ENCODE measurements around the gene EMC9.
A peak's percentile ranks its signal among the peaks of the same experiment; 100 is the strongest.

Gene EMC9

DNA sequence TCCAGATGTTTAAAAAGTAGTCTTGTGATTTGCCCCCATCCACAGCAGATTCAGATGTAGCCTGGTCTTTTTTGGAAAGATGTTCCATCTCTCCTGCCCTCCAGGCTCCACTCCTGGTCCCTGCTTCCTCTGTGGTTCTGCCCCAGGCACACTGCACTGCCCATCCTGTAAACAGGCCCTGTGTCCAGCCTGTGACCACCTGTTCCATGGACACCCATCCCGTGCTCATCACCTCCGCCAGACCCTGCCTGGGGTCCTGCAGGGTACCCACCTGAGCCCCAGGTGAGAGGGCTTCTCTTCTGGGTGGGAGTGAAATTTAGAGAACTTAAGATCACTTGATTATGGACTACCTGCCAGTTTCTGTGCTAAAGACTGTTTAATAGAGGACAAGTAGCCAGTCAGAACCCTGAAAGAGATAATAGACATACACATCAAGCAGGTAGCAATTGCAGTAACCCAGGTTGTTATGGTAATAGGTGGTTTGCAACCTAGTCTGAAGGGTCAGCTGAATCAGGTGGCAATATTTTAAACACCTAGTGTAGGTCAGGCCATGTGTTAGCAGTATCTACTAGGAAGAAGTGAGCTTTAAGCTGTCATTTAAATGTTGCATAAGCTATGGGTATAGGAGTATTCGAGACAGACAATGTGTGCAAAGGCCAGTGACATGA is 8.0 kb upstream of the EMC9 start:
- no peak for DNase-seq (ENCODE audit: low read depth in 2 of 2)

DNA sequence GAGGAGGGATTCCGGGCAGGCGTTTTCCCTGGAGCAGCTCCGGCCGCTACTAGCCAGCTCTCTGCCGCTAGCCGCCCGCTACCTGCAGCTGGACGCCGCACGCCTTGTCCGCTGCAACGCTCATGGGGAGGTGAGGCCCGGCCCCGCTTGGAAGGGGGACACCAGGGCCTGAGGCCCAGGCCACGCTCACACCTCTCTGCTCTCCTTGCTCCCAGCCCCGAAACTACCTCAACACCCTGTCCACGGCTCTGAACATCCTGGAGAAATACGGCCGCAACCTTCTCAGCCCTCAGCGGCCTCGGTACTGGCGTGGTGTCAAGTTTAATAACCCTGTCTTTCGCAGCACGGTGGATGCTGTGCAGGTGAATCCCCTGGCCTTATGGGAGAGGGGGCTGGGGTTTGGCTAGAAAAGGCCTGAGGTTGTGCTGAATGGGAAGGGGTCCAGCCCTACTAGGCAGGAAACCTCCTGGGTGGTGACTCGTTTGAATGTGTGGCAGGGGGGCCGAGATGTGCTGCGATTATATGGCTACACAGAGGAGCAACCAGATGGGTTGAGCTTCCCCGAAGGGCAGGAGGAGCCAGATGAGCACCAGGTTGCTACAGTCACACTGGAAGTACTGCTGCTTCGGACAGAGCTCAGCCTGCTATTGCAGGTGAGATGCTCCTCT is 6.5 kb upstream of the EMC9 start:
- DNase-seq (ENCODE audit: low read depth in 2 of 2) = no peak

GRCh38 chr14:24146978-24147760 is 5.8 kb upstream of the EMC9 start, which contains the start of gene RNF31:
Gene RNF31, plus strand, starts transcription at chr14:24147498. Its CDS starts 201 bp downstream, at chr14:24147699.
- peak; percentile 97 to 98 for DNase-seq (ENCODE audit: low read depth in 2 of 2)

GRCh38 chr14:24146453-24146977 is 5.1 kb upstream of the EMC9 start, which contains the start of gene PSME2:
Gene PSME2, minus strand, starts transcription at chr14:24146610. Its CDS starts 29 bp downstream, at chr14:24146581.
- peak; percentile 75 to 86 for DNase-seq (ENCODE audit: low read depth in 2 of 2)

- no peak for DNase-seq (ENCODE audit: low read depth in 2 of 2)
Measured at GRCh38 chr14:24145690-24146452, 4.5 kb upstream of the EMC9 start.

DNA sequence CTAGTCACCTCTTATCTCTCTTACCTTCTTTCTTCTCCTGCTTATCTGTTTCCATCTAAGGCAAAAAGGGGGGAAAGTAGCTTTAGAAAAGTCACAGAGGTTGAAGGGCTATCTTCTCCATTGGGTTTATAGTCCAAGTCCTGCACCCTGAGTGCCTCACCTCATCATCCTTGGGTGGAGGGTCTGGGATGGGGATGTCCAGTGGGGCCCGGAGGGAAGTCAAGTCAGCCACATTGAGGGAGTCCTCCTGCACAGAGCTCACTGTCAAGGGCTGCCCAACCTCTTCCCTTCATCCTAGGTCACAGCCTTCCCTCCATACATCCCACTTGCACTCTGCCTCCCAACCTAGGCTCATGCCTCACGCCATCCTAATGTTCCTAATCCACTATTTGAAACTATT is 3.8 kb upstream of the EMC9 start:
- no peak for DNase-seq (ENCODE audit: low read depth in 2 of 2)

GRCh38 chr14:24144451-24144850 is 3.1 kb upstream of the EMC9 start:
- DNase-seq (ENCODE audit: low read depth in 2 of 2) = no peak

DNA sequence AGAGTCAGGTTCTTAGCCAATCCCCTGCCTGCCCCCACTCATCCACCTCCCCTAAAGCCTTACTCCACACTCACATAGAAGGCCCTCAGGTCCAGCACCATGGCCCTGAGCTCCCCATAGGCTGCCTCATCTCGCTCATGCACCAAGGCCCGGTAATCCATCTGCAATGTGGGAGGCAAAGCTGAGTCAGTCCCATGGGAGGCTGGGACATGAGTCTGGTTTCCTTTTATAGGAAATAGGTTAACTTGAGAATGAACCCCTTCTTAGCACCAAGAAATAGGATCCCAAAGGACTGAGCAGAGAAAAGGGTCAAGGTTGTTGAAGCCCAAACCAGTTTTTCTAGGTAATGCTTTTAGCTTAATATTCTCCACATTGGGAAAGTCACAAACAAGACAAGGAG is 2.1 kb upstream of the EMC9 start:
- DNase-seq (ENCODE audit: low read depth in 2 of 2) = no peak

GRCh38 chr14:24139272-24139934 is 2.0 kb downstream of the EMC9 start:
- DNase-seq (ENCODE audit: low read depth in 2 of 2) = no peak

DNA sequence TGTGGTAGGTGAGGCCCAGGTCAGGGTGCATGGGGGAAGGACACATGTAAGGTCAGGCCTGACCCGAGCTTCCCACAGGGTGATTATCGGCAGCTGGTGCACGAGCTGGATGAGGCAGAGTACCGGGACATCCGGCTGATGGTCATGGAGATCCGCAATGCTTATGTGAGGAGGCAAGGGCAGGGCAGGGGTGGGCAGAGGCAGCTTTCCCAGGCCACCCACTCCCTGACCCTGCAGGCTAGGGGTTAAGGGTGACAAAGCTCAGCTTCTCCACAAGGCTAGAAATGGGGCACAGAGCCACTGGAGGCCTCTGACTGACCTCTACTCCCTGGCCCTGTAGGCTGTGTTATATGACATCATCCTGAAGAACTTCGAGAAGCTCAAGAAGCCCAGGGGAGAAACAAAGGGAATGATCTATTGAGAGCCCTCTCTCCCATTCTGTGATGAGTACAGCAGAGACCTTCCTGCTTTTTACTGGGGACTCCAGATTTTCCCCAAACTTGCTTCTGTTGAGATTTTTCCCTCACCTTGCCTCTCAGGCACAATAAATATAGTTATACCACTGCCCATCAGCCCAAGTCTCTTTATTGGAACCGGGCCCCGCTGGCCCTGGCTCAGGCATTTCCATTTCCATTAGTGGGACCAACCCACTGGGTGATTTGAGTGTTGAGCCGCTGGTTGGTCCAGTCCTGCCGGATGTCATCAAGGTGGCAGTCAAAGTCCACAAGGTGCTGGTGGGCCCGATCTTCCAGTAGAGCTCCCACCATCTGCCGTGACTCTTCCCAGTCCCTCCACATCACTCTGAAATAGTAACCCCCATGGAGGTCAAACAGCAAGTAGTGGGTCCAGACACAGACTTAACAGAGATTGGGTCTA is 2.8 kb downstream of the EMC9 start:
- DNase-seq (ENCODE audit: low read depth in 2 of 2) = no peak

DNA sequence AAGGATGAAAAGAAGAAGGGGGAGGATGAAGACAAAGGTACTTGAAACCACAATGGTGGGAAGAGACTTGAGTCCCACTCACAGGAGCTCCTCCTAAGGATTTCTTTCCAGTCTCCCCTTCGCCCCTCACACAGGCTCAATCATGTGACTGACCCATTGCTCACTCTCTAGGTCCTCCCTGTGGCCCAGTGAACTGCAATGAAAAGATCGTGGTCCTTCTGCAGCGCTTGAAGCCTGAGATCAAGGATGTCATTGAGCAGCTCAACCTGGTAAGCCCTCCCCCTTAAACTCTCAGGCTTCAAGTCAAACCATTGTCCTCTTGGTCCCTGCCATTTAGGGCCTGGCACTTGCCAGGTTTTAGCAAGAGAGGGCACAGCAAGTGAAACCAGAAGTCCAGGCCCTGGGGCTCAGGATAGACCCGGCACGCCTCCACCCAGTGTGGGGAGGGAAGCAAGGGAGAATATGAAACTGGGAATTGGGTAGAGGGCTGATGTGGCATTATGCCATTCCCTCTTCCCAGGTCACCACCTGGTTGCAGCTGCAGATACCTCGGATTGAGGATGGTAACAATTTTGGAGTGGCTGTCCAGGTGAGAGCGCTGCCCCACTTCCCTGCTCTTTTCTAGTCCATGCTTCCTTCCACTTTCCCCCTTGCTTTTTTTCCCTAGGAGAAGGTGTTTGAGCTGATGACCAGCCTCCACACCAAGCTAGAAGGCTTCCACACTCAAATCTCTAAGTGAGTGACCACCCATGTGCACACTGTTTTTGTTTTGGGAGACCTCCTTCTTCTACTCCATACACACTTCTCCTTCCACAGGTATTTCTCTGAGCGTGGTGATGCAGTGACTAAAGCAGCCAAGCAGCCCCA is 3.6 kb downstream of the EMC9 start:
- DNase-seq (ENCODE audit: low read depth in 2 of 2) = no peak

- DNase-seq (ENCODE audit: low read depth in 2 of 2) = no peak
Measured at GRCh38 chr14:24136684-24137528, 4.5 kb downstream of the EMC9 start.

GRCh38 chr14:24135834-24136683 is 5.3 kb downstream of the EMC9 start, which contains the start of gene PSME1:
Gene PSME1, plus strand, starts transcription at chr14:24136194. Its CDS starts 69 bp downstream, at chr14:24136263.
- DNase-seq (ENCODE audit: low read depth in 2 of 2) = peak; percentile 87 to 93

- no peak for DNase-seq (ENCODE audit: low read depth in 2 of 2)
Measured at GRCh38 chr14:24135584-24135833, 5.9 kb downstream of the EMC9 start.

DNA sequence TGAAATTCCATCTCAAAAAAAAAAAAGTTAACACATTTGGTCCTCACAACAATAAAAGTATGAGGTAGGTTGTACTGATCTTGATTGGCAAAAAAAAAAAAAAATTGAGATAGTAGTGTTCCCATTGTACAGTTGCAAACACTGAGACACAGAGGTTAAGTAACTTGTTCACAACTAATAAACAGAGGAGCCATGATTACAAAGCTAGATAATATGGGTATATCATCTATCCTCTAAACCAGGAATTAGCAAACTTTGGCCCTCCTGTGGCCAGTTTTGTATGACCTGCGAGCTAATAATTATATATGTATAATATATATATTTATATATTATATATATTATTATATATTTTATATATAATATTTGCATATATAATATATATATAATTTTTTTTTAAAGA is 7.7 kb downstream of the EMC9 start:
- no peak for DNase-seq (ENCODE audit: low read depth in 2 of 2)

DNA sequence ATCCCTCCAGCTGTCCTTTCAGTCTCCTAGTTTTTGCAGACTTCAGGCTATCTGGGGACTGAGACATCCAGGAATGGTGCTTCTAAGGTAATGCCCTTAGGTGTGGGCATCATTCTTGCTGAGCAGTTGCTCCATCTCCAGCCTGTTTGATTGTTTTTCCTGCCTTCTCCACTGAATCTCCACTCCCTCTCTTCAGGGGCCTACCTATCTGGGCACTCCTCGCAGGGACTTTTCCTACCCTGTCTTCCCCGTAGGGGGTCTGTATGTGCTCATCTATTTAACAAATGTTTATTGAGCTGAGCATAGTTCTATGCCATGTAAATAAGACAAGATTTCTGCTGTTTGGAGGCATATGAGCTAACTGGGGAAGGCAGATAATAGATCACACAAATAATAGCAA is 8.4 kb downstream of the EMC9 start:
- no peak for DNase-seq (ENCODE audit: low read depth in 2 of 2)

- no peak for DNase-seq (ENCODE audit: low read depth in 2 of 2)
Measured at GRCh38 chr14:24132061-24132685, 9.2 kb downstream of the EMC9 start.
